Measurements from ENCODE around the gene EVA1C. TPM values are rescaled to one million over a fixed set of nuclear protein-coding genes. Genes with fewer than 3 reads are reported as not detected.
"Not testable (repeated sequence)": the region's sequence is repeated elsewhere in the genome, so short reads cannot be mapped to it uniquely, and the experiment has no call there.

EVA1C gene
- total RNA-seq, 5 donors from 2014 or later (not counting 1 experiment from before 2014, with no cell fraction given): 9.7 to 22.1 (median 18.0) TPM

DNA sequence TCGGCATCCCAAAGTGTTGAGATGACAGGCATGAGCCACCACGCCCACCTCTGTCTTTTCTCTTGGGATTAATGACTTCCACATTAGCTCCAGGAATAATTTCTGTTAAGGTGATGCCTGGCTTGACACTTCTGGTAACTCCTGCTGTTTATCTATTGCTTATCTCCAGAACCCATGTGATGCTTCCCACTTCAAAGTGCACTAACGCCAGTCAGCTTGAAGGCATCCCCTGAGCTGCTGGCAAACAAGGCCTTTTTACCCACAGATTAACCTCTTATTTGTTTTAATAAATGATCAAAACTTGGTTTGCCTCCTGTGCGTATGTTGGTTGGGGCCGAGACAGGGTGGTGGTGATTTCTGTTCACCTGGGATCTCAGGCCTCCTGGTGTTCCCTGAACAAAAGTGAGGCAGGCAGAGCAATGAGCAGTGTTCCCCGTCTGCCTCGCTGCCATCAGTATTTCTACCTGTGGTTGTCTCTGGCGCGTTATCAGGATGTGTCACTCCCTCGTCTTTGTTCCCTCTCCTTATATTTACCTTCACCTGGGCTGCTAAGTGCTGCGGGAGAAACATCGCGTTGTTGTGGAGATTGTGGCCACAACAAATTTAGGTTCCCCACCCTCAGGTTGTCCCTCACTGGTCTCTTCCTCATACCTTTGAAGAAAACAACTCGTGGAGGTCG is 20.6 kb downstream of the EVA1C start:
- H3K27ac ChIP-seq (ENCODE audit: low read length); H3K4me3 Mint-ChIP-seq; H3K9me3 Mint-ChIP-seq; DNase-seq; H3K36me3 ChIP-seq (ENCODE audit: control insufficient read depth in 2 of 2, extremely low read depth in 1 of 2, insufficient read depth in 1 of 2, low read length in 1 of 2); H3K27me3 Mint-ChIP-seq; H3K27me3 ChIP-seq (replicated peaks in 1 of 2; ENCODE audit: control insufficient read depth in 2 of 2, extremely low read depth in 1 of 2, insufficient read depth in 2 of 2, low read length in 1 of 2); CTCF ChIA-PET; H3K36me3 Mint-ChIP-seq; H3K9me3 ChIP-seq; H3K4me1 ChIP-seq (ENCODE audit: control insufficient read depth in 1 of 2, extremely low read depth in 1 of 2, insufficient read depth in 2 of 2, low read length in 2 of 2); ATAC-seq (replicated peaks in 1 of 4); POLR2A ChIA-PET; H3K27ac Mint-ChIP-seq; H3K4me3 ChIP-seq (ENCODE audit: control insufficient read depth in 1 of 2, extremely low read depth in 1 of 2, low read length in 1 of 2): not testable (repeated sequence)
- peaks cover 11 to 29% (median 20%) of the 10 kb centered on the region in 3 donors for H3K4me1 Mint-ChIP-seq
- WGBS (ENCODE audit: insufficient coverage): 78% methylated on average over 7 of the region's 15 CpGs

DNA sequence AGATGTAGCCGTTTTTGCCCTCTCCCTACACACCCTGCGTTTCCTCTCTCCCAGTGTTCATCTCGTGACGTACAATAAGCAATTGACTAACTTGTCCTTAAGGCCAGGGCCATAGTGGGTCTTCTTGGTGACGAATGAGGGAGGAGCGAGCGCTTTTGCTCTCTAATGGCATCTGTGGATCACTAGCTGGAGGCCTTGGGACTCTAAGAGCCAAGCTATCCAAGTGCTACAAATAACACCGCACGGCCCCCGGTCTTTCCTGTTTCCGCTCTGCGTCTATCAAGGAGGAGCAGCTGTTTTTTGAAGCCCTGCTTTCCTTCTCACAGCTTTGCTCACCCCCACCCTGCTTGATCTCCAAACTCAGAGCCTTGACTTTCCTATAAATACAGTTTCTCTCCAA is 25.2 kb downstream of the EVA1C start:
- Mint-ChIP-seq H3K9me3 (no peaks in the 10 kb centered on the region), H3K36me3 (peaks cover 20% of the 10 kb centered on the region), H3K27me3 (no peaks in the 10 kb centered on the region), H3K4me3 (peak overlapping the region in 1 of 3 donors; percentile 35), H3K4me1 (peaks cover 12 to 20% (median 15%) of the 10 kb centered on the region in 3 donors), H3K27ac (no peak overlapping the region)
- ATAC-seq (replicated peaks in 1 of 4) (no peak), DNase-seq (no peak)
- Histone ChIP-seq H3K9me3 (no peaks in the 10 kb centered on the region), H3K27me3 (replicated peaks in 1 of 2; ENCODE audit: control insufficient read depth in 2 of 2, extremely low read depth in 1 of 2, insufficient read depth in 2 of 2, low read length in 1 of 2) (no peaks in the 10 kb centered on the region), H3K4me1 (ENCODE audit: control insufficient read depth in 1 of 2, extremely low read depth in 1 of 2, insufficient read depth in 2 of 2, low read length in 2 of 2) (peaks cover 0 to 7% of the 10 kb centered on the region in 2 experiments), H3K27ac (ENCODE audit: low read length) (no peak overlapping the region), H3K36me3 (ENCODE audit: control insufficient read depth in 2 of 2, extremely low read depth in 1 of 2, insufficient read depth in 1 of 2, low read length in 1 of 2) (no peaks in the 10 kb centered on the region), H3K4me3 (ENCODE audit: control insufficient read depth in 1 of 2, extremely low read depth in 1 of 2, low read length in 1 of 2) (no peak overlapping the region)
- ChIA-PET POLR2A (no interaction called here), CTCF (no interaction called here)
- WGBS (ENCODE audit: insufficient coverage): 62% methylated on average over 8 of the region's 12 CpGs

DNA sequence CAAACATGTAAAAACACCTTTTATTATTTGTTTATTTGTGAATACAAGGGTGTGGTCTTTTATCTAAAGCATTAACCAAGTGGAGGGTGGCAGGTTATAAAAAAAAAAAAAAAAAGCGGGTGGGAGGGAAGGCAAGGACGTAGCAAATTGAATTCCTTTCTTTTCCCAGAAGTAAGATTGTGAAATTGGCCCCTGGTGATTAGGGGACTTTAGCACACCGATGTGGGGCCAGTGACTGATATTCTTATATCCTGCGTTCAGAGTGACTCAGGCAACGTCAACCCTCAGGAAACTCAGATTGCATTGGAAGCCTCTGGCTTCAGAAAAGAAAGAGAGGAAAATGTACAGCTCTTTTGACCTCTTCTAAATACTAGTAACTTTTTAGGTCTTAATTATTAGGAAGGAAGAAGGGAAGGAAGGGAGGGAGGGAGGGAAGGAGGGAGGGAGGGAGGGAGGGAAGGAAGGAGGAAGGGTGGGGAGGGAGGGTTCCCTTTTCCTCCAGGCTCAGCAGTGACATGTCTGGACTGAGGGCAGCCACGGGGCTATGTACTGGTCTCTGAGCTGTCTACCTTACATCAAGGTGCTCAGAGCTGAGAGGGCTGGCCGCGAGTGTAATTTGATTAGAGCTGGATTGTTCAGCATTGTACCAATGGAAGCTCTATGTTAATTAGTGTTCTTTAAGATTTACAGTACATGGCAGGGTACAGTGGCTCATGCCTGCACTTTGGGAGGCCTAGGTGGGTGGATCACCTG is 30.2 kb downstream of the EVA1C start:
- ChIA-PET CTCF (interaction anchor here in 1 of 2 donors (0.6 kb wide), 2 partner anchors 384 to 1098 kb away, joined by 3 to 4 read pairs; no protein-coding TSS in a partner anchor), POLR2A (no interaction called here)
- no peaks in the 10 kb centered on the region for H3K9me3 ChIP-seq
- peaks cover 35% of the 10 kb centered on the region for H3K36me3 Mint-ChIP-seq
- no peak overlapping the region for H3K27ac ChIP-seq (ENCODE audit: low read length)
- H3K4me1 Mint-ChIP-seq: peaks cover 2 to 6% (median 5%) of the 10 kb centered on the region in 3 donors
- H3K27me3 ChIP-seq (replicated peaks in 1 of 2; ENCODE audit: control insufficient read depth in 2 of 2, extremely low read depth in 1 of 2, insufficient read depth in 2 of 2, low read length in 1 of 2): no peaks in the 10 kb centered on the region
- no peaks in the 10 kb centered on the region for H3K27me3 Mint-ChIP-seq
- no peaks in the 10 kb centered on the region for H3K36me3 ChIP-seq (ENCODE audit: control insufficient read depth in 2 of 2, extremely low read depth in 1 of 2, insufficient read depth in 1 of 2, low read length in 1 of 2)
- peaks cover 6 to 9% (median 6%) of the 10 kb centered on the region in 3 donors for H3K9me3 Mint-ChIP-seq
- no peak overlapping the region for H3K4me3 Mint-ChIP-seq
- WGBS (ENCODE audit: insufficient coverage): no CpG with 5 or more reads among the region's 8 CpGs
- DNase-seq (no peak), ATAC-seq (replicated peaks in 1 of 4) (no peak)
- peaks cover 0 to 3% of the 10 kb centered on the region in 2 experiments for H3K4me1 ChIP-seq (ENCODE audit: control insufficient read depth in 1 of 2, extremely low read depth in 1 of 2, insufficient read depth in 2 of 2, low read length in 2 of 2)
- no peak overlapping the region for H3K4me3 ChIP-seq (ENCODE audit: control insufficient read depth in 1 of 2, extremely low read depth in 1 of 2, low read length in 1 of 2)
- H3K27ac Mint-ChIP-seq: no peak overlapping the region

DNA sequence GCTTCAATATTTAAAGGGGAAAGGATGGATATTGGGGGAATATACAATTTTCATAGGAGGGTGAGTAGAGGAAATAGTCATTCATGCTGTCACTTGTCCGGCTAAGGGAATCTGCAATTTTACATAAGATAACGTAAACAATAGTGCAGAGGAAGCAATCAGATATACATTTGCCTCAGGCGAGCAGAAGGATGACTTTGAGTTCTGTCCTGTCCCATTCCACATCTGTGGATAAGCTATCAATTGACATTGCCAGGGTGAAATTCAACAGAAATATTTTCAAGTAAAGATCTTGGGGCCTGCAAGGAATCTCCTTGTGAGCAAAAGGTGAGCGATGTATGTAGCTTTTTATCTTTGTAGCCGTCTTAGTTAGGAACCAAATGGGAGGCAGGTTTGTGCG is 32.6 kb downstream of the EVA1C start:
- DNase-seq (no peak), ATAC-seq (replicated peaks in 1 of 4) (no peak)
- H3K27me3 ChIP-seq (replicated peaks in 1 of 2; ENCODE audit: control insufficient read depth in 2 of 2, extremely low read depth in 1 of 2, insufficient read depth in 2 of 2, low read length in 1 of 2): no peaks in the 10 kb centered on the region
- no peaks in the 10 kb centered on the region for H3K4me1 Mint-ChIP-seq
- ChIA-PET POLR2A (interaction anchor here in 1 of 2 donors (0.5 kb wide), 1 partner anchor 302 kb away, joined by 3 read pairs; no protein-coding TSS in a partner anchor), CTCF (no interaction called here)
- H3K4me1 ChIP-seq (ENCODE audit: control insufficient read depth in 1 of 2, extremely low read depth in 1 of 2, insufficient read depth in 2 of 2, low read length in 2 of 2): no peaks in the 10 kb centered on the region
- H3K27me3 Mint-ChIP-seq: no peaks in the 10 kb centered on the region
- no peak overlapping the region for H3K4me3 Mint-ChIP-seq
- no peak overlapping the region for H3K4me3 ChIP-seq (ENCODE audit: control insufficient read depth in 1 of 2, extremely low read depth in 1 of 2, low read length in 1 of 2)
- peaks cover 6 to 9% (median 6%) of the 10 kb centered on the region in 3 donors for H3K9me3 Mint-ChIP-seq
- H3K27ac Mint-ChIP-seq: no peak overlapping the region
- peaks cover 32% of the 10 kb centered on the region for H3K36me3 Mint-ChIP-seq
- H3K27ac ChIP-seq (ENCODE audit: low read length): no peak overlapping the region
- no CpG with 5 or more reads among the region's 6 CpGs for WGBS (ENCODE audit: insufficient coverage)
- H3K9me3 ChIP-seq: no peaks in the 10 kb centered on the region
- H3K36me3 ChIP-seq (ENCODE audit: control insufficient read depth in 2 of 2, extremely low read depth in 1 of 2, insufficient read depth in 1 of 2, low read length in 1 of 2): no peaks in the 10 kb centered on the region

DNA sequence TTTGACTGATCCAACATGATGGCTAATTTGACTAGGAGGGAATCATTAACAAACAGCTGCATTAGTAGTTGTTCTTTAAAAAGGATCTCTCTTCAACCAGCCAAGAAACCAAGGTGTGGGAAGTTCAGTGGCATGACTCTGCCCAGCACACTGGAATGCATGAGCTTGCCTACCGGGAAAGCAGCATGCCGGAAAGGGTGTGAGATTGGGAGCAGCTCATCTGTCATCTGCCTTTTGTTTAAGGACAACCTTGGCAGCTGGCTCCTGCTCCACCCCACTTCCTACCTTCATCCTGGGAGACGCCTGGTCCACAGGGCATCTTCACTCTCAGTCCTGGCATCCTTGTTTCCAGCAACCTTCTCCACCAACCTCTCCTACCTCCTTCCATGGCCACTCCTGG is 33.9 kb downstream of the EVA1C start:
- H3K27me3 ChIP-seq (replicated peaks in 1 of 2; ENCODE audit: control insufficient read depth in 2 of 2, extremely low read depth in 1 of 2, insufficient read depth in 2 of 2, low read length in 1 of 2); H3K9me3 Mint-ChIP-seq; POLR2A ChIA-PET; DNase-seq; H3K27me3 Mint-ChIP-seq; CTCF ChIA-PET; H3K4me1 ChIP-seq (ENCODE audit: control insufficient read depth in 1 of 2, extremely low read depth in 1 of 2, insufficient read depth in 2 of 2, low read length in 2 of 2); H3K27ac ChIP-seq (ENCODE audit: low read length); H3K36me3 ChIP-seq (ENCODE audit: control insufficient read depth in 2 of 2, extremely low read depth in 1 of 2, insufficient read depth in 1 of 2, low read length in 1 of 2); H3K4me1 Mint-ChIP-seq; H3K4me3 ChIP-seq (ENCODE audit: control insufficient read depth in 1 of 2, extremely low read depth in 1 of 2, low read length in 1 of 2); ATAC-seq (replicated peaks in 1 of 4); H3K9me3 ChIP-seq; H3K4me3 Mint-ChIP-seq: not testable (repeated sequence)
- Mint-ChIP-seq H3K27ac (peak overlapping the region in 1 of 2 donors; percentile 69), H3K36me3 (peaks cover 21% of the 10 kb centered on the region)
- WGBS (ENCODE audit: insufficient coverage): 100% methylated on average over 1 of the region's 3 CpGs

DNA sequence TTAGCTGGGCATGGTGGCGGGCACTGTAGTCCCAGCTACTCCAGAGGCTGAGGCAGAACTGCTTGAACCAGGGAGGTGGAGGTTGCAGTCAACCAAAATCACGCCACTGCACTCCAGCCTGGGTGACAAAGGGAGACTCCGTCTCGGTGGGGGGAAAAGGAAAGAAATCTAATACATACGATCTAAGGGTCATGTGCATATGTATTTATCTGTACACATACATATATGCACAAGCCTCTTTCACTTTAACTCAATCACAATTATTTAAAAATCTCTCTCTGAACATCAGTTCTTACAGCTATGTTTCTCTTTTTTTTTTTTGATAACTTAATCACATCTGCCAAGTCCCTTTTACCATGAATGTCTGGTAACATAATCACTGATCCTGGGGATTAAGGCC is 34.7 kb downstream of the EVA1C start:
- Histone ChIP-seq H3K27me3 (replicated peaks in 1 of 2; ENCODE audit: control insufficient read depth in 2 of 2, extremely low read depth in 1 of 2, insufficient read depth in 2 of 2, low read length in 1 of 2) (no peaks in the 10 kb centered on the region), H3K9me3 (no peaks in the 10 kb centered on the region), H3K27ac (ENCODE audit: low read length) (no peak overlapping the region), H3K36me3 (ENCODE audit: control insufficient read depth in 2 of 2, extremely low read depth in 1 of 2, insufficient read depth in 1 of 2, low read length in 1 of 2) (no peaks in the 10 kb centered on the region), H3K4me3 (ENCODE audit: control insufficient read depth in 1 of 2, extremely low read depth in 1 of 2, low read length in 1 of 2) (no peak overlapping the region), H3K4me1 (ENCODE audit: control insufficient read depth in 1 of 2, extremely low read depth in 1 of 2, insufficient read depth in 2 of 2, low read length in 2 of 2) (no peaks in the 10 kb centered on the region)
- H3K4me3 Mint-ChIP-seq: no peak overlapping the region
- CTCF ChIA-PET: no interaction called here
- no peaks in the 10 kb centered on the region for H3K27me3 Mint-ChIP-seq
- ATAC-seq (replicated peaks in 1 of 4): no peak
- POLR2A ChIA-PET: no interaction called here
- H3K27ac Mint-ChIP-seq: no peak overlapping the region
- no peak for DNase-seq
- H3K4me1 Mint-ChIP-seq: no peaks in the 10 kb centered on the region
- peaks cover 6 to 9% (median 6%) of the 10 kb centered on the region in 3 donors for H3K9me3 Mint-ChIP-seq
- H3K36me3 Mint-ChIP-seq: peaks cover 20% of the 10 kb centered on the region
- no CpG with 5 or more reads among the region's 5 CpGs for WGBS (ENCODE audit: insufficient coverage)
